MCF 10A (cell line): ENCODE measurements around the gene AFF4. TPM values are rescaled to one million over a fixed set of nuclear protein-coding genes. Genes with fewer than 3 reads are reported as not detected.
"Not testable (repeated sequence)": the region's sequence is repeated elsewhere in the genome, so short reads cannot be mapped to it uniquely, and the experiment has no call there.

ENCODE experiments used
- BruUV-seq: library from RNA; stranded (reverse); fragments of 400-500 nt; replicated peaks from 2 replicates; lab custom pipeline; 2021; lab: Mats Ljungman, UMichigan
- CTCF ChIA-PET: fragments of 300-600 bp; sonication (Branson Sonifier 250); formaldehyde crosslinking; extraction: SDS; loops from one replicate; lab custom pipeline; 2021; ENCODE audit warnings: antibody characterized with exemption, inconsistent platforms; lab: Yijun Ruan, JAX
- POLR2A ChIA-PET: fragments of 300-600, 350-650 bp; sonication (Branson Sonifier 250); formaldehyde crosslinking; extraction: SDS; loops from one replicate; lab custom pipeline; 2020; ENCODE audit warnings: antibody characterized with exemption, inconsistent platforms; lab: Yijun Ruan, JAX
- DNase-seq: peaks from one replicate; pipeline ENCODE4 v3.0.0-alpha.2; 2018; ENCODE audit not compliant: unreplicated experiment
- H3K27ac Mint-ChIP-seq: one replicate; pipeline ENCODE4 v1.8.0; 2022; ENCODE audit warnings: mild to moderate bottlenecking, low read depth, mixed read lengths; ENCODE audit not compliant: unreplicated experiment
- H3K27me3 Mint-ChIP-seq: one replicate; pipeline ENCODE4 v1.8.0; 2022; ENCODE audit warnings: mixed read lengths; ENCODE audit not compliant: insufficient read depth, unreplicated experiment
- H3K36me3 Mint-ChIP-seq: one replicate; pipeline ENCODE4 v1.8.0; 2022; ENCODE audit warnings: mild to moderate bottlenecking, moderate library complexity, mixed read lengths; ENCODE audit not compliant: insufficient read depth, unreplicated experiment
- H3K4me1 Mint-ChIP-seq: one replicate; pipeline ENCODE4 v1.8.0; 2022; ENCODE audit warnings: mixed read lengths; ENCODE audit not compliant: insufficient read depth, unreplicated experiment
- H3K4me3 Mint-ChIP-seq: one replicate; pipeline ENCODE4 v1.8.0; 2022; ENCODE audit warnings: mild to moderate bottlenecking, moderate library complexity, mixed read lengths; ENCODE audit not compliant: unreplicated experiment
- H3K9me3 Mint-ChIP-seq: one replicate; pipeline ENCODE4 v1.8.0; 2022; ENCODE audit warnings: mixed read lengths; ENCODE audit not compliant: unreplicated experiment
- CTCF ChIP-seq: fragments of 200-600 bp; IDR thresholded peaks from one replicate; pipeline ENCODE4 v1.8.0; 2022; ENCODE audit warnings: antibody characterized with exemption, mild to moderate bottlenecking; ENCODE audit not compliant: unreplicated experiment
- intact Hi-C: fragments of 100-400 bp; cut with micrococcal nuclease; formaldehyde crosslinking; loops from 2 replicates; pipeline ENCODE4 v1.14.1; 2022
- total RNA-seq: library from RNA; stranded (reverse); gene quantifications from 2 replicates; pipeline ENCODE4 v1.2.3, GENCODE V29; 2022

Gene AFF4
- total RNA-seq, 1 experiment from 2014 or later = 206 TPM

- no TSS peak for BruUV-seq
- H3K36me3 Mint-ChIP-seq = peaks cover 31% of the 10 kb centered on the region
These were observed 1.5 kb downstream of the AFF4 start for GRCh38 chr5:132961887-132962286.

DNA sequence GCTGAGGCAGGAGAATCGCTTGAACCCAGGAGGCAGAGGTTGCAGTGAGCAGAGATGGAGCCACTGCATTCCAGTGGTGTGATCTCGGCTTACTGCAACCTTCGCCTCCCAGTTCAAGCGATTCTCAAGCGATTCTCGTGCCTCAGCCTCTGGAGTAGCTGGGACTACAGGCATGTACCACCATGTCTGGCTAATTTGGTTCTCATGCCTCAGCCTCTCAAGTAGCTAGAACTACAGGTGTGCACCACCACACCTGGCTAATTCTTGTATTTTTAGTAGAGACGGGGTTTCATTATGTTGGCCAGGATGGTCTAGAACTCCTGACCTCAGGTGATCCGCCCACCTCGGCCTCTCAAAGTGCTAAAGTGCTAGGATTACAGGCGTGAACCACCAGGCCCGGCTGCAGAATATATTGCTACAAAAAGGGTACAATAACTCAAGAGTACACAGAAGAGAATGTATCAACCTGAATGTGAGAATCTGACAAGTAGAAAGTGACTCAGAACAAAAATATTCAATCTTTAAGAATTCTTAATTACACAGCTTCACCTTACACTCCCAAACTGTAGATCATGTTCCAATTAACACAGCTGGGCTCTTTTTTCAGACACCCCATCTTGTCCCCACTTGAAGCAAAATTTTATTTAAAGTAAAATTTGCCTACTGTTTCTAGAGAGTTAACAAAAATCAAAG is 2.2 kb downstream of the AFF4 start:
- H3K27me3 Mint-ChIP-seq, H3K9me3 Mint-ChIP-seq, intact Hi-C loops, BruUV-seq: not testable (repeated sequence)
- peak; percentile 21 for DNase-seq
- H3K36me3 Mint-ChIP-seq = peaks cover 31% of the 10 kb centered on the region
- H3K27ac Mint-ChIP-seq = peak overlapping the region; percentile 100
- peak overlapping the region; percentile 95 for H3K4me3 Mint-ChIP-seq
- ChIA-PET CTCF (interaction anchor here (0.7 to 1.4 kb wide), 4 partner anchors 24 to 73 kb away, joined by 3 to 4 read pairs (median 4); no protein-coding TSS in a partner anchor), POLR2A (interaction anchor here (0.7 to 8.1 kb wide), 39 partner anchors 8 to 1768 kb away, joined by 3 to 311 read pairs (median 5); partner anchors contain the start of genes HSPA4, KIF3A, VDAC1 and ZCCHC10)
- peaks cover 20% of the 10 kb centered on the region for H3K4me1 Mint-ChIP-seq

More at GRCh38 chr5:132961887-132962286, 1.5 kb downstream of the AFF4 start:
- ChIA-PET CTCF (interaction anchor here (0.7 to 1.4 kb wide), 8 partner anchors 13 to 1912 kb away, joined by 3 to 4 read pairs (median 3); partner anchors contain the start of gene TXNDC15), POLR2A (interaction anchor here (0.6 to 8.1 kb wide), 44 partner anchors 8 to 1767 kb away, joined by 3 to 311 read pairs (median 5); partner anchors contain the start of genes HSPA4, KIF3A, SLC22A5 and VDAC1)
- Mint-ChIP-seq H3K27ac (peak overlapping the region; percentile 100), H3K27me3 (no peaks in the 10 kb centered on the region), H3K4me3 (peak overlapping the region; percentile 95), H3K9me3 (no peaks in the 10 kb centered on the region), H3K4me1 (peaks cover 20% of the 10 kb centered on the region)
- intact Hi-C loops = loop anchor here (2.0 kb wide), 1 partner anchor 65 kb away; the partner anchor contains the start of gene ZCCHC10
- TF ChIP-seq CTCF = no peak
- DNase-seq = peak; percentile 53

DNA sequence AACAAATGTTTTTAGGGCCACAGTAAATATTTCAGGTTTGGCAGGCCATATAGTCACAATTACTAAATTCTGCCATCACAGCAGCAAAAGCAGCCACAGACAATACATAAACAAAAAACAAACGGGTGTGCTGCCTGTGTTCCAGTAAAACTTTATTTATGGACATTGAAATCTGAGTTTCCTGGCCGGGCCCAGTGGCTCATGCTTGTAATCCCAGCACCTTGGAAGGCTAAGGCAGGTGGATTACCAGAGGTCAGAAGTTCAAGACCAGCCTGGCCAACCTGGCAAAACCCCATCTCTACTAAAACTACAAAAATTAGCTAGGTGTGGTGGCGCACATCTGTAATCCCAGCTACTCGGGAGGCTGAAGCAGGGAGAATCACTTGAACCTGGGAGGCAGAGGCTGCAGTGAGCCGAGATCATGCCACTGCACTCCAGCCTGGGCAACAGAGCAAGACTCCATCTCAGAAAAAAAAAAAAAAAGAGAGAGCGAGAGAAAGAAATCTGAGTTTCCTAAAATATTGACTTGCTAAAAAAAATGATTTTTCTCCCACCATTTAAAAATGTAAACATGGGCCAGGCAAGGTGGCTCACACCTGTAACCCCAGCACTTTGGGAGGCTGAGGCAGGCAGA is 7.2 kb downstream of the AFF4 start:
- POLR2A ChIA-PET = interaction anchor here (0.6 to 1.0 kb wide), 2 partner anchors 95 to 400 kb away, joined by 3 read pairs; partner anchors contain the start of gene HSPA4
- Mint-ChIP-seq H3K4me1 (peaks cover 39% of the 10 kb centered on the region), H3K36me3 (peaks cover 58% of the 10 kb centered on the region)
- intact Hi-C loops, H3K4me3 Mint-ChIP-seq, H3K9me3 Mint-ChIP-seq, H3K27me3 Mint-ChIP-seq, BruUV-seq, DNase-seq, H3K27ac Mint-ChIP-seq: not testable (repeated sequence)
- CTCF ChIA-PET = interaction anchor here (0.6 kb wide), 1 partner anchor 73 kb away, joined by 3 read pairs; no protein-coding TSS in a partner anchor

GRCh38 chr5:132953710-132954109 is 9.7 kb downstream of the AFF4 start:
- Mint-ChIP-seq H3K4me3 (no peak overlapping the region), H3K9me3 (no peaks in the 10 kb centered on the region), H3K36me3 (peaks cover 51% of the 10 kb centered on the region), H3K4me1 (peaks cover 28% of the 10 kb centered on the region), H3K27ac (no peak overlapping the region), H3K27me3 (no peaks in the 10 kb centered on the region)
- ChIA-PET CTCF (interaction anchor here (0.7 kb wide), 1 partner anchor 568 kb away, joined by 5 read pairs; no protein-coding TSS in a partner anchor), POLR2A (interaction anchor here (0.6 to 4.0 kb wide), 3 partner anchors 9 to 65 kb away, joined by 3 to 15 read pairs (median 3); partner anchors contain the start of gene AFF4)
- DNase-seq = no peak
- no peak for TF ChIP-seq CTCF
- BruUV-seq = no TSS peak
- intact Hi-C loops = no loop called here
